ENCODE data around the gene MTERF4. TPM values are rescaled to one million over a fixed set of nuclear protein-coding genes. Genes with fewer than 3 reads are reported as not detected.

The MTERF4 gene, protein sequence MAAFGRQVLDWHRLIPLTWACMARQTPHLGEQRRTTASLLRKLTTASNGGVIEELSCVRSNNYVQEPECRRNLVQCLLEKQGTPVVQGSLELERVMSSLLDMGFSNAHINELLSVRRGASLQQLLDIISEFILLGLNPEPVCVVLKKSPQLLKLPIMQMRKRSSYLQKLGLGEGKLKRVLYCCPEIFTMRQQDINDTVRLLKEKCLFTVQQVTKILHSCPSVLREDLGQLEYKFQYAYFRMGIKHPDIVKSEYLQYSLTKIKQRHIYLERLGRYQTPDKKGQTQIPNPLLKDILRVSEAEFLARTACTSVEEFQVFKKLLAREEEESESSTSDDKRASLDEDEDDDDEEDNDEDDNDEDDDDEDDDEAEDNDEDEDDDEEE
- total RNA-seq: 27.5 and 45.8 TPM in 2 replicates

DNA sequence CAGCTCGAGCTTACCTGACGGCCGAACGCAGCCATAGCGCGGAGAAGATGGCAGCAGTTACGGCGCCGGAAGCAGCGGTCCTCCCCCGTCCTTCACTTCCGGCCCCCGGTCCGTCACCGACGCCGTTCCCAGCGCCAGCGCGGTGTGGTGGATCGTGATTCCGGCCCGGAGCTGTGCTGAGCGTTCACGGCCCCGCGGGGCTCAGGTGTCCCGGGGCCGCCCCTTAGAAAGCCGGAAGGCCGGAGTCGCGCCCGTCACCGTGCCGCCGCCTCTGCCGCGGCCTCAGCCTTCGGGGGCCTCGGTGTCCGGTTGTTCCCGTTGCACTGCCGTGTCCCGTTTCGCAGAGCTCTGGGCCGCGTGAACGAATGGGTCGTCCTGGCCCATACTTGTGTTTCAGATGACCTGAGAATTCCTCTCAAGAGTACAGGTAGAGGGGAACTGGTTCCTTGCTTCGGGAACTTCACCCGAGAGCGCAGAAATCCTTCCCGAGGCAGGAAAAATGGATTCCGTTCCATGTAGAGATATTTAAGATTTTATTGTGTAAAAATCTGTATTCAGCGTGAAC lies at the start of gene MTERF4:
MTERF4 (minus strand) TSS at position 49 of the 565 bp plus-strand sequence; CDS start at position 35, 14 bp downstream.

DNA sequence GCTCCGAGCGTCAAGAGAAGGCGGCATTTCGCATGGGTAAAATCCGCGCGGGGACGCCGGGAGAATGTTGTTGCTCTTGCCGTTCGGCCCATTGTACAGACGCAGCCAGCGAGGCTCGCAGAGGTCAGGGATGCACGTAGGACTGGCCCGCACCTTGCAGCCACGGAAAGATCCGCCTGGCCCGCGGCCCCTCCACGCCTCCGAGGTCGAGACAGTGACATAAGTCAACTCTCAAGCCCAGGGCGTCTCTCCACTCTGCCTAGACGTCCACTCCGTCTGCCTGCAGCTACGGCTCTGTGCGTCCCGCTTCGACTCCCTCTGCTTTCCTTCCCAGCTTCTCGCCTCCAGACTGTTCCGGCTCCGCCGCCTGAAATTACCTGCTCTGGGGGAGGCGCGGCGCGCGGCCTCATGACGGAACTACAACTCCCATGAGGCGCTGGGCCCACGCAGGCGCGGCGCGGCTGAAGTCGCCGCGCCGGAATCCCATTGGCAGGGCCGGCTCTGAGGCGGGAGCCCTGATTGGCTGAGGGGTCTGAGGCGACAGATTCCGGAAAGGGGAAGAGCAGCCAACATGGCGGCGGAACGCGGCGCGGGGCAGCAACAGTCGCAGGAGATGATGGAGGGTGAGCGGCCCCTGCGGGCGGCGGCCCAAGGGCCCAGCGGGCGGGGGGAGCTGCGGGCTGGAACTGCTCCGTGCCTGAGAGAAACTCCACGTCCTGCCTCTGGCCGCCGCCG lies 48.0 kb upstream of the MTERF4 start, which contains the start of gene PPP1R7:
PPP1R7 (plus strand) TSS at position 543 of the 735 bp plus-strand sequence; CDS start at position 572, 29 bp downstream.

GRCh38 chr2:241148891-241149674 lies 47.0 kb upstream of the MTERF4 start, which contains the start of gene PASK:
TSS of gene PASK (minus strand) at chr2:241149472. CDS start at chr2:241143032, 6,440 bp downstream.

Small RNA genes lying within 50 kb of the gene (small RNA-seq; reads per million reads assigned to genes)
- not detected for gene AC005237.2

Other genes starting within 250 kb of the MTERF4 start
- gene AGXT, start 233.5 kb downstream of the MTERF4 start, total RNA-seq: not detected in 2 replicates
- not detected in 2 replicates for gene MAB21L4, start 206.1 kb downstream of the MTERF4 start, total RNA-seq
- gene CROCC2, start 196.0 kb downstream of the MTERF4 start, total RNA-seq: not detected in 2 replicates
- 0.11 and 0.39 TPM in 2 replicates for gene SNED1, start 103.7 kb downstream of the MTERF4 start, total RNA-seq
- 3.9 and 4.4 TPM in 2 replicates for gene PASK, start 47.2 kb upstream of the MTERF4 start, total RNA-seq
- 32.2 and 47.6 TPM in 2 replicates for gene PPP1R7, start 48.2 kb upstream of the MTERF4 start, total RNA-seq
- gene ANO7, start 86.4 kb upstream of the MTERF4 start, total RNA-seq: under 0.01 TPM in 1 of 2 replicates, not detected in the other
- gene HDLBP, start 213.4 kb upstream of the MTERF4 start, total RNA-seq: 973 and 1,501 TPM in 2 replicates
- 331 and 382 TPM in 2 replicates for gene SEPTIN2, start 213.6 kb upstream of the MTERF4 start, total RNA-seq

All from placental epithelial cell (primary cell).